IPS DF 6.9 (cell line): Measurements from ENCODE around the gene FABP1.

Experiments used
- DNase-seq: peaks from one replicate; pipeline ENCODE4 v3.0.0-alpha.2; 2013; ENCODE audit warnings: low read depth, low spot score
- H3K27ac ChIP-seq: one replicate; pipeline ENCODE4 v1.5.1; 2013; ENCODE audit warnings: low read length, control low read depth
- H3K27me3 ChIP-seq: 2 replicates; pipeline ENCODE4 v1.6.1; 2013; ENCODE audit warnings: mild to moderate bottlenecking, low read length; ENCODE audit not compliant: control insufficient read depth, insufficient read depth
- H3K36me3 ChIP-seq: 2 replicates; pipeline ENCODE4 v1.6.1; 2013; ENCODE audit warnings: low read length; ENCODE audit not compliant: control insufficient read depth, insufficient read depth
- H3K4me1 ChIP-seq: 2 replicates; pipeline ENCODE4 v1.6.1; 2013; ENCODE audit warnings: low read length; ENCODE audit not compliant: control insufficient read depth, insufficient read depth
- H3K4me3 ChIP-seq: 2 replicates; pipeline ENCODE4 v1.5.1; 2013; ENCODE audit warnings: mild to moderate bottlenecking, low read length
- H3K9me3 ChIP-seq: 2 replicates; pipeline ENCODE4 v1.6.1; 2013; ENCODE audit warnings: low read length, inconsistent platforms; ENCODE audit not compliant: control insufficient read depth, insufficient read depth
- WGBS: extraction: QIAGEN DNeasy Blood & Tissue Kit; methylation state at CpG from one replicate; pipeline ENCODE4 v1.1.7; 2013; ENCODE audit warnings: mixed read lengths, missing lambda C conversion rate; ENCODE audit not compliant: insufficient read length, insufficient coverage; 5-methylcytosine and 5-hydroxymethylcytosine counted together

FABP1 gene

GRCh38 chr2:88125924-88126771 is 1.7 kb downstream of the FABP1 start:
- Histone ChIP-seq H3K27me3 (no peaks in the 10 kb centered on the region), H3K9me3 (no peaks in the 10 kb centered on the region), H3K4me1 (no peaks in the 10 kb centered on the region; the same call in 1 of the 2 replicates), H3K4me3 (no peak overlapping the region), H3K36me3 (no peaks in the 10 kb centered on the region), H3K27ac (no peak overlapping the region)
- WGBS, result no CpG with 5 or more reads among the region's 11 CpGs
- no peak for DNase-seq

GRCh38 chr2:88125344-88125923 is 2.4 kb downstream of the FABP1 start:
- Histone ChIP-seq H3K4me3 (no peak overlapping the region), H3K27me3 (no peaks in the 10 kb centered on the region), H3K4me1 (no peaks in the 10 kb centered on the region; the same call in 1 of the 2 replicates), H3K9me3 (no peaks in the 10 kb centered on the region), H3K36me3 (no peaks in the 10 kb centered on the region), H3K27ac (no peak overlapping the region)
- no CpG with 5 or more reads among the region's 3 CpGs for WGBS
- no peak for DNase-seq

DNA sequence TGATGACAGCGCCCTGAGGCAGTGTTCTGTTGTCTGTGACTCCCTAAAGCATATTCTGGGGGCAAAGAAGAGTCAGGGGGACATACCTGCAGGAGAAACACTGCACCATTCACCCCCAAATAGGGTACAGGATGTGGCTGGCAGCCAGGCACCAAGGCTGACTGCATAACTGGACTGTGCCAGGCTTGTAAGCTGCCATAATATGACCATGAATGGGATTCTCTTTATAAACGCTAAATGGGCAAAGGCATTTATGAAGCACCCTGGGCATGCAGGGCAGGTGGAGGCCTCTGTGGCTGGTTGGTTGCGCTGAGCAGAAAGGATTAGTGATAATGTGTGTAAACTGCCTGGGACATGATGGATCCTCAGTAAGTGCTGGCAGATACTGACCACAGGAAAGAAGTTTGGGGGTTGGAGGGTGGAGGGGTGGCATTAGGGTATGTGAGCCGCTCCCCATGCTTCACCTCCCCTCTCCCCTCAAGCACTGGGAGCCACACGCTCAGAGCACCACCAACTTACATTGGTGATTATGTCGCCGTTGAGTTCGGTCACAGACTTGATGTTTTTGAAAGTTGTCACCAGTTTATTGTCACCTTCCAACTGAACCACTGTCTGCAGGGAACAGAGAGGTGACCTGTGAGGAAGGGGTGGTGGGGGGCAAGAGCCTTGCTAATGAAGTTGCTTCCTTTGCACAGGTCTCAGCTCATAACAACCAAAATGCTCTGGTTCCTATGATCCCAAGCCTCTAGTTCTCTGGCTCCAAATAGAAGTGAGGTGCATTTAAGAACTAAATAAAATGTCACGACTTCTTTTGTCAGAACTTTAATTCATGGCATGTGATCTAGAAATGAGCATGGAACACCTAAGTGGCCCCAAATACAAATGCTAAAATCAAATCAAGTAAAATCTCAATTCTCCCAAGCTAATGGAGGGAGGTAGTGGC is 3.6 kb downstream of the FABP1 start:
- no CpG with 5 or more reads among the region's 9 CpGs for WGBS
- no peaks in the 10 kb centered on the region for H3K9me3 ChIP-seq
- H3K36me3 ChIP-seq, result no peaks in the 10 kb centered on the region
- DNase-seq, result no peak
- no peak overlapping the region for H3K4me3 ChIP-seq
- no peaks in the 10 kb centered on the region for H3K27me3 ChIP-seq
- no peaks in the 10 kb centered on the region; the same call in 1 of the 2 replicates for H3K4me1 ChIP-seq
- H3K27ac ChIP-seq, result no peak overlapping the region

DNA sequence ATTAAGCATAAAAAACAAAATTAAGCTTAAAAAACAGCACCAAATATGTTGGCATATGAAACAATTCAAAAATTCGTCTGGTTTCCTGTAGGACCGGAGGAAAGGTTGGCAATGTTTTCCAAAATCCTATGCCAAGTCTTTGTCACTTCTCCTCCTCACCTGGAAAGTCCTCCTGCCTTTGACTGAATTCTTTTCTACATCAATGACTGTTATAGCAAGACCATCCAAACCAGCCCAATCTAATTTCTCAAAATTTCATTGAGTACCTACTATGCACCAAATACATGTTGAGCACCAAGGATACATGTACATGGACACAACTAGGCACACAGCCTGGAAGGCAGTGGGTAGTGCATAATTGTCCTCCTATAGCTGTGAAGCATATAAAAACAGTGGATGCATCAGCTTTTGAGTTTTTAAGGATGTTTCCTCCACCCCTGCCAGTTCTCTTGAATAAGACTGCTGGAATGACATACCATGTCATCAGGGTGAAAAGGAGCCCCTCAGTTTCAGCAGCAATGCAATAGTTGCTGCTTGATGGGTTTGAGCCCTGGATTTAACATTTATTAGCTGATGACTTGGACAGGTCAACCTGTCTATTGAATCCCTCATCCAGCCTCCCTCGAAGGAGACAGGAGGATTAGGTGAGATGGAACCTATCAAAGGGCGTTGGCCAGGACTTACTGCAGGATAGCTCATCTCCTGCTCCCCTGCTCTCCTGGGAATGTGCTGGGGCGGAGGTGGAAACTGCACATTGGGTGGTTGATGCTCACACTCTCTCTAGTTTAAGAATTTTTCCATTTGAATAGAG is 4.5 kb downstream of the FABP1 start:
- WGBS, result no CpG with 5 or more reads among the region's 5 CpGs
- no peaks in the 10 kb centered on the region for H3K27me3 ChIP-seq

DNA sequence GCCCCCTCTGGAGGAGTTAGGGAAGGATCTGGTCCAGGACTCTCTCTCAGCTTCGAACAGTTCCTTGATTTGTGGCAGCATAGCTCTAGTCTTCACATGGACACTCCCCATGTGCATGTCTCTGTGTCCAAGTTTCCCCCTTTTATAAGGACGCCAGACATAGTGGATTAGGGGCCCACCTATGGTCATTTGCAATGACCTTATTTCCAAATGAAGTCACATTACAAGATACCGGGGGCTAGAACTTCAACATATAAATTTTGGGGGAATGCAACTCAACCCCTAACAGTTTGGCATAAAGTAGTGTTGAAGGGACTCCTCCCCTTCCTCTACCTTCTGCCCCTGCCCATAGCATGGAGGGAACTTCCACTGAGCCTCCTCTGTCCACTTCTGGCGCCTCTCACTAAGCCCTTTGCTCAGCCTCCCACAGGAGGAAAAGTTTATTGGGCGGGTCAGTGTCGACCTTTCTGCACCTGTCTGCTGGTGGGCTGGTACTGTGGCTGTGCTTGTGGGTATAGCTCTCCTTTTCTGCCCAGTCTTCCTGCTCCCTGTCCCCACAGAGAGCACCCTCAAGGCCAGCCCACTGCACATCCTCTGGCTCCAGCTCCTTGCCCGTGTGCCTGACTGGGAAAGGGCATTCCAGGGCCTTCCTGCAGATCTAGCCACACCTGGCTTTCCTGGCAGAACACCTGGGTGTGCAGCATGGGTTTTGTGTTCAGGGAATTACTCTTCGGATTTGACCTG is 5.5 kb downstream of the FABP1 start:
- H3K4me1 ChIP-seq, result no peaks in the 10 kb centered on the region; the same call in 1 of the 2 replicates
- no peak for DNase-seq
- WGBS, result no CpG with 5 or more reads among the region's 8 CpGs
- H3K27ac ChIP-seq, result no peak overlapping the region
- no peaks in the 10 kb centered on the region for H3K27me3 ChIP-seq
- no peaks in the 10 kb centered on the region for H3K36me3 ChIP-seq
- H3K4me3 ChIP-seq, result no peak overlapping the region
- no peaks in the 10 kb centered on the region for H3K9me3 ChIP-seq

More for the DNA sequence above, 4.5 kb downstream of the FABP1 start:
- no peaks in the 10 kb centered on the region for H3K36me3 ChIP-seq
- no peaks in the 10 kb centered on the region; the same call in 1 of the 2 replicates for H3K4me1 ChIP-seq
- H3K4me3 ChIP-seq, result no peak overlapping the region
- no peak overlapping the region for H3K27ac ChIP-seq
- no peaks in the 10 kb centered on the region for H3K9me3 ChIP-seq
- DNase-seq, result no peak

- DNase-seq, result no peak
- no peaks in the 10 kb centered on the region for H3K27me3 ChIP-seq
- no CpG with 5 or more reads among the region's 4 CpGs for WGBS
- H3K4me1 ChIP-seq, result no peaks in the 10 kb centered on the region; the same call in 1 of the 2 replicates
- no peaks in the 10 kb centered on the region for H3K36me3 ChIP-seq
- no peak overlapping the region for H3K27ac ChIP-seq
- H3K9me3 ChIP-seq, result no peaks in the 10 kb centered on the region
- no peak overlapping the region for H3K4me3 ChIP-seq
These were observed 6.2 kb downstream of the FABP1 start for GRCh38 chr2:88121678-88122077.

DNA sequence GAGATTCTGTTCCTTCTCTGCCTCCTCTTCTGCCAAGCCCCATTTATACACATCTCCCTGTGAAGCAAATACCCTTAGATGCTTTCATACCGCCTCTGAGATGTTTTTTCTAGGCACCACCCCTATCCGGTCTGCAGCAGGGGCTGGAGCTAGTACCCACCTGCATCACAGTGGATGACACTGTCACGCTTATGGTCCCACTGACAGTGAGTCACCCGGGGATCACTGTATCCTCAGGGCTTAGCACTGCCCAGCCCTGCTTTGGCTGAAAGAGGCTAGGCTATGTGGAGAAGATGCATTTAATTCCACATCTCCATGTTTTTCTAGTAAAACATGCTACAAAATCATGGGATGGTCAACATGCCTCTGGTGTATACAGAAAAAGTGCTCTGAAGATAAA is 9.9 kb downstream of the FABP1 start:
- DNase-seq, result no peak
- WGBS, result no CpG with 5 or more reads among the region's 4 CpGs

GRCh38 chr2:88116669-88117432 is 11.0 kb downstream of the FABP1 start:
- Histone ChIP-seq H3K4me3 (no peak overlapping the region), H3K27me3 (no peaks in the 10 kb centered on the region), H3K27ac (no peak overlapping the region), H3K9me3 (no peaks in the 10 kb centered on the region), H3K4me1 (no peaks in the 10 kb centered on the region), H3K36me3 (no peaks in the 10 kb centered on the region)
- no CpG with 5 or more reads among the region's 18 CpGs for whole genome bisulfite sequencing
- no peak for DNase-seq

More for the DNA sequence above, 9.9 kb downstream of the FABP1 start:
- no peaks in the 10 kb centered on the region for H3K36me3 ChIP-seq
- no peaks in the 10 kb centered on the region for H3K27me3 ChIP-seq
- H3K9me3 ChIP-seq, result no peaks in the 10 kb centered on the region
- H3K27ac ChIP-seq, result no peak overlapping the region
- no peaks in the 10 kb centered on the region for H3K4me1 ChIP-seq
- no peak overlapping the region for H3K4me3 ChIP-seq
